Measurements from ENCODE around the gene SYCP3. TPM values are rescaled to one million over a fixed set of nuclear protein-coding genes. Genes with fewer than 3 reads are reported as not detected.
A peak's percentile ranks its signal among the peaks of the same experiment; 100 is the strongest.

SYCP3 gene
- total and polyA plus RNA-seq, 7 experiments from 2014 or later, result 0.23 to 0.87 (median 0.56) TPM; not detected in 2

GRCh38 chr12:101700299-101700820 is 38.9 kb downstream of the SYCP3 start:
- peaks cover 4 to 14% of the 10 kb centered on the region in 2 donors for H3K4me1 ChIP-seq (ENCODE audit: control insufficient read depth in 2 of 2, insufficient read depth in 2 of 2, low read length in 2 of 2)
- CTCF ChIA-PET, result interaction anchor here (1.5 kb wide), 1 partner anchor 29 kb away, joined by 4 read pairs; no protein-coding TSS in a partner anchor
- POLR2A ChIA-PET, result interaction anchor here (0.7 kb wide), 1 partner anchor 47 kb away, joined by 3 read pairs; no protein-coding TSS in a partner anchor
- H3K27me3 ChIP-seq (ENCODE audit: control insufficient read depth in 2 of 2, insufficient read depth in 2 of 2, low read length in 2 of 2), result no peaks in the 10 kb centered on the region
- peaks cover 0 to 6% (median 0%) of the 10 kb centered on the region in 3 experiments for H3K36me3 ChIP-seq (ENCODE audit: control insufficient read depth in 2 of 3, insufficient read depth in 3 of 3, low read length in 3 of 3)
- intact Hi-C loops (cut with micrococcal nuclease), result loop anchor here in 1 of 2 donors (2.0 to 5.0 kb wide), 3 partner anchors 26 to 128 kb away; no protein-coding TSS in a partner anchor
- Mint-ChIP-seq H3K27ac (peak overlapping the region in 6 of 9 donors; percentile 6 to 77 (median 48)), H3K4me1 (peaks cover 17 to 60% (median 51%) of the 10 kb centered on the region in 7 donors), H3K9me3 (no peaks in the 10 kb centered on the region), H3K27me3 (peaks cover 0 to 23% (median 0%) of the 10 kb centered on the region in 5 donors), H3K36me3 (no peaks in the 10 kb centered on the region), H3K4me3 (peak overlapping the region in 3 of 10 donors; percentile 3 to 95 (median 58))
- H3K4me3 ChIP-seq (ENCODE audit: low read length), result no peak overlapping the region
- no peak for ATAC-seq
- no peaks in the 10 kb centered on the region for H3K9me3 ChIP-seq (ENCODE audit: control insufficient read depth in 2 of 3, low read length in 3 of 3)
- H3K27ac ChIP-seq (ENCODE audit: low read depth, low read length), result no peak overlapping the region
- DNase-seq, result no peak

GRCh38 chr12:101698800-101699347 is 40.4 kb downstream of the SYCP3 start:
- Mint-ChIP-seq H3K36me3 (no peaks in the 10 kb centered on the region), H3K27me3 (peaks cover 0 to 23% (median 0%) of the 10 kb centered on the region in 5 donors), H3K9me3 (no peaks in the 10 kb centered on the region), H3K27ac (peak overlapping the region in 8 of 9 donors; percentile 68 to 90 (median 79)), H3K4me1 (peaks cover 17 to 65% (median 54%) of the 10 kb centered on the region in 7 donors), H3K4me3 (peak overlapping the region; percentile 86 to 95 (median 93))
- ChIA-PET POLR2A (interaction anchor here (0.6 kb wide), 1 partner anchor 292 kb away, joined by 4 read pairs; no protein-coding TSS in a partner anchor), CTCF (interaction anchor here (1.5 kb wide), 1 partner anchor 28 kb away, joined by 4 read pairs; no protein-coding TSS in a partner anchor)
- H3K9me3 ChIP-seq (ENCODE audit: control insufficient read depth in 2 of 3, low read length in 3 of 3), result no peaks in the 10 kb centered on the region
- DNase-seq (peak in 1 of 9 donors; percentile 4), ATAC-seq (no peak)
- H3K4me3 ChIP-seq (ENCODE audit: low read length), result peak overlapping the region; percentile 65
- H3K27ac ChIP-seq (ENCODE audit: low read depth, low read length), result peak overlapping the region; percentile 64
- H3K27me3 ChIP-seq (ENCODE audit: control insufficient read depth in 2 of 2, insufficient read depth in 2 of 2, low read length in 2 of 2), result no peaks in the 10 kb centered on the region
- intact Hi-C loops (cut with micrococcal nuclease), result loop anchor here in 1 of 2 donors (5.0 kb wide), 2 partner anchors 417 to 1557 kb away; partner anchors contain the start of genes BLTP3B and UTP20
- H3K4me1 ChIP-seq (ENCODE audit: control insufficient read depth in 2 of 2, insufficient read depth in 2 of 2, low read length in 2 of 2), result peaks cover 4 to 14% of the 10 kb centered on the region in 2 donors
- H3K36me3 ChIP-seq (ENCODE audit: control insufficient read depth in 2 of 3, insufficient read depth in 3 of 3, low read length in 3 of 3), result peaks cover 0 to 6% (median 0%) of the 10 kb centered on the region in 3 experiments

- Histone ChIP-seq H3K36me3 (ENCODE audit: control insufficient read depth in 2 of 3, insufficient read depth in 3 of 3, low read length in 3 of 3) (peaks cover 0 to 6% (median 0%) of the 10 kb centered on the region in 3 experiments), H3K27ac (ENCODE audit: low read depth, low read length) (peak overlapping the region; percentile 64), H3K27me3 (ENCODE audit: control insufficient read depth in 2 of 2, insufficient read depth in 2 of 2, low read length in 2 of 2) (no peaks in the 10 kb centered on the region), H3K4me1 (ENCODE audit: control insufficient read depth in 2 of 2, insufficient read depth in 2 of 2, low read length in 2 of 2) (peaks cover 4 to 14% of the 10 kb centered on the region in 2 donors), H3K9me3 (ENCODE audit: control insufficient read depth in 2 of 3, low read length in 3 of 3) (no peaks in the 10 kb centered on the region), H3K4me3 (ENCODE audit: low read length) (peak overlapping the region; percentile 65)
- CTCF ChIA-PET, result no interaction called here
- Mint-ChIP-seq H3K4me1 (peaks cover 17 to 65% (median 54%) of the 10 kb centered on the region in 7 donors), H3K27me3 (peaks cover 0 to 23% (median 0%) of the 10 kb centered on the region in 5 donors), H3K9me3 (no peaks in the 10 kb centered on the region), H3K27ac (peak overlapping the region; percentile 47 to 90 (median 77)), H3K36me3 (no peaks in the 10 kb centered on the region), H3K4me3 (peak overlapping the region; percentile 86 to 95 (median 93))
- POLR2A ChIA-PET, result interaction anchor here (0.6 to 0.9 kb wide), 3 partner anchors 10 to 291 kb away, joined by 3 to 5 read pairs (median 4); no protein-coding TSS in a partner anchor
- intact Hi-C loops (cut with micrococcal nuclease), result loop anchor here (1.0 to 5.0 kb wide), 9 partner anchors 27 to 1556 kb away; partner anchors contain the start of genes ARL1 (in 2 of the 2), BLTP3B (in 1 of the 2) and UTP20 (in 1 of the 2)
- DNase-seq (peak in 6 of 9 donors; percentile 5 to 48 (median 18)), ATAC-seq (peak; percentile 41)
Measured at GRCh38 chr12:101697930-101698799, 41.1 kb downstream of the SYCP3 start.

- H3K27me3 ChIP-seq (ENCODE audit: control insufficient read depth in 2 of 2, insufficient read depth in 2 of 2, low read length in 2 of 2), result no peaks in the 10 kb centered on the region
- peak within 1 kb of the TSS; percentile 88 for H3K4me3 ChIP-seq (ENCODE audit: low read length)
- POLR2A ChIA-PET, result interaction anchor here (0.9 kb wide), 1 partner anchor 133 kb away, joined by 3 read pairs; no protein-coding TSS in a partner anchor
- peaks cover 0 to 6% (median 0%) of the 10 kb centered on the region in 3 experiments for H3K36me3 ChIP-seq (ENCODE audit: control insufficient read depth in 2 of 3, insufficient read depth in 3 of 3, low read length in 3 of 3)
- Mint-ChIP-seq H3K4me3 (peak within 1 kb of the TSS; percentile 92 to 95 (median 94)), H3K9me3 (no peaks in the 10 kb centered on the region), H3K27ac (peak within 1 kb of the TSS; percentile 66 to 93 (median 90)), H3K27me3 (peaks cover 0 to 23% (median 0%) of the 10 kb centered on the region in 5 donors), H3K36me3 (no peaks in the 10 kb centered on the region), H3K4me1 (peaks cover 17 to 61% (median 53%) of the 10 kb centered on the region in 7 donors)
- DNase-seq (peak; percentile 40 to 75 (median 58)), ATAC-seq (peak; percentile 82)
- CTCF ChIA-PET, result no interaction called here
- H3K4me1 ChIP-seq (ENCODE audit: control insufficient read depth in 2 of 2, insufficient read depth in 2 of 2, low read length in 2 of 2), result peaks cover 4 to 14% of the 10 kb centered on the region in 2 donors
- intact Hi-C loops (cut with micrococcal nuclease), result loop anchor here (1.0 to 5.0 kb wide), 9 partner anchors 27 to 1555 kb away; partner anchors contain the start of genes ARL1 (in 2 of the 2), BLTP3B (in 1 of the 2) and UTP20 (in 1 of the 2)
- H3K27ac ChIP-seq (ENCODE audit: low read depth, low read length), result peak within 1 kb of the TSS; percentile 70
- no peaks in the 10 kb centered on the region for H3K9me3 ChIP-seq (ENCODE audit: control insufficient read depth in 2 of 3, low read length in 3 of 3)
Measured at GRCh38 chr12:101697197-101697929, 41.9 kb downstream of the SYCP3 start, which contains the start of gene CHPT1. Gene CHPT1 (plus strand): TSS chr12:101697640. CDS start chr12:101697862, 222 bp downstream.

- ChIA-PET POLR2A (interaction anchor here (0.9 kb wide), 1 partner anchor 133 kb away, joined by 3 read pairs; no protein-coding TSS in a partner anchor), CTCF (no interaction called here)
- Histone ChIP-seq H3K27me3 (ENCODE audit: control insufficient read depth in 2 of 2, insufficient read depth in 2 of 2, low read length in 2 of 2) (no peaks in the 10 kb centered on the region), H3K36me3 (ENCODE audit: control insufficient read depth in 2 of 3, insufficient read depth in 3 of 3, low read length in 3 of 3) (peaks cover 0 to 6% (median 0%) of the 10 kb centered on the region in 3 experiments), H3K27ac (ENCODE audit: low read depth, low read length) (peak overlapping the region; percentile 70), H3K9me3 (ENCODE audit: control insufficient read depth in 2 of 3, low read length in 3 of 3) (no peaks in the 10 kb centered on the region), H3K4me1 (ENCODE audit: control insufficient read depth in 2 of 2, insufficient read depth in 2 of 2, low read length in 2 of 2) (peaks cover 4 to 14% of the 10 kb centered on the region in 2 donors), H3K4me3 (ENCODE audit: low read length) (peak overlapping the region; percentile 88)
- H3K4me3 Mint-ChIP-seq, result peak overlapping the region; percentile 91 to 95 (median 93)
- peaks cover 17 to 53% (median 44%) of the 10 kb centered on the region in 7 donors for H3K4me1 Mint-ChIP-seq
- intact Hi-C loops (cut with micrococcal nuclease), result loop anchor here (1.0 to 5.0 kb wide), 9 partner anchors 26 to 1554 kb away; partner anchors contain the start of genes ARL1 (in 2 of the 2), BLTP3B (in 1 of the 2) and UTP20 (in 1 of the 2)
- H3K27me3 Mint-ChIP-seq, result peaks cover 0 to 22% (median 0%) of the 10 kb centered on the region in 5 donors
- no peaks in the 10 kb centered on the region for H3K36me3 Mint-ChIP-seq
- H3K27ac Mint-ChIP-seq, result peak overlapping the region; percentile 63 to 93 (median 90)
- H3K9me3 Mint-ChIP-seq, result no peaks in the 10 kb centered on the region
- ATAC-seq, result no peak
- no peak for DNase-seq
Measured at GRCh38 chr12:101696251-101697196, 42.7 kb downstream of the SYCP3 start.

All from naive thymus-derived CD4-positive, alpha-beta T cell (primary cell).